Neural progenitor cell (in vitro differentiated cells): Measurements from ENCODE around the gene MYBL2. TPM values are rescaled to one million over a fixed set of nuclear protein-coding genes. Genes with fewer than 3 reads are reported as not detected.
"Not testable (repeated sequence)": the region's sequence is repeated elsewhere in the genome, so short reads cannot be mapped to it uniquely, and the experiment has no call there.

ENCODE experiments used
- DNase-seq: peaks from one replicate; pipeline ENCODE4 v3.0.0-alpha.2; 2016; ENCODE audit warnings: low spot score
- H2AFZ ChIP-seq: fragments of 200-600 bp; sonication (generic); replicated peaks from 2 replicates; pipeline ENCODE4 v1.6.1; 2016; ENCODE audit warnings: antibody characterized with exemption
- H3F3A ChIP-seq: fragments of 200-600 bp; sonication (generic); 2 replicates; pipeline ENCODE4 v1.6.1; 2016; ENCODE audit warnings: antibody characterized with exemption, low read depth
- H3K27ac ChIP-seq: fragments of 200-600 bp; sonication (generic); 2 replicates; pipeline ENCODE4 v1.5.1; 2016; ENCODE audit warnings: mild to moderate bottlenecking
- H3K27me3 ChIP-seq: fragments of 200-600 bp; sonication (generic); 2 replicates; pipeline ENCODE4 v1.6.1; 2016; ENCODE audit warnings: mild to moderate bottlenecking, moderate library complexity
- H3K36me3 ChIP-seq: fragments of 200-600 bp; sonication (generic); 2 replicates; pipeline ENCODE4 v1.5.1; 2016
- H3K4me1 ChIP-seq: fragments of 200-600 bp; sonication (generic); 2 replicates; pipeline ENCODE4 v1.6.1; 2016; ENCODE audit warnings: mixed run types
- H3K4me2 ChIP-seq: fragments of 200-600 bp; sonication (generic); 2 replicates; pipeline ENCODE4 v1.6.1; 2016
- H3K4me3 ChIP-seq: fragments of 200-600 bp; sonication (generic); 2 replicates; pipeline ENCODE4 v1.5.1; 2016
- H3K79me2 ChIP-seq: fragments of 200-600 bp; sonication (generic); 2 replicates; pipeline ENCODE4 v1.6.1; 2016; ENCODE audit warnings: low read depth
- H3K9ac ChIP-seq: fragments of 200-600 bp; sonication (generic); 2 replicates; pipeline ENCODE4 v1.6.1; 2016
- H3K9me3 ChIP-seq: fragments of 200-600 bp; sonication (generic); 2 replicates; pipeline ENCODE4 v1.5.1; 2016; ENCODE audit warnings: low read depth
- H4K20me1 ChIP-seq: fragments of 200-600 bp; sonication (generic); 2 replicates; pipeline ENCODE4 v1.6.1; 2016; ENCODE audit warnings: low read depth
- H3K27ac Mint-ChIP-seq: 3 replicates; pipeline ENCODE4 v1.8.0; 2021; ENCODE audit warnings: mixed read lengths
- H3K27me3 Mint-ChIP-seq: 2 replicates; pipeline ENCODE4 v1.8.0; 2022; ENCODE audit warnings: low read depth, mild to moderate bottlenecking, inconsistent platforms, moderate library complexity, mixed read lengths; ENCODE audit not compliant: insufficient read depth
- H3K36me3 Mint-ChIP-seq: 3 replicates; pipeline ENCODE4 v1.8.0; 2021; ENCODE audit warnings: mixed read lengths
- H3K4me1 Mint-ChIP-seq: 3 replicates; pipeline ENCODE4 v1.8.0; 2021; ENCODE audit warnings: mixed read lengths
- H3K4me3 Mint-ChIP-seq: 3 replicates; pipeline ENCODE4 v1.8.0; 2021; ENCODE audit warnings: mild to moderate bottlenecking, moderate library complexity, mixed read lengths
- H3K9me3 Mint-ChIP-seq: 3 replicates; pipeline ENCODE4 v1.8.0; 2020; ENCODE audit warnings: mixed read lengths
- CTCF ChIP-seq: fragments of 200-600 bp; sonication (generic); IDR thresholded peaks from 2 replicates; pipeline ENCODE4 v1.5.1; 2017; ENCODE audit warnings: antibody characterized with exemption, mild to moderate bottlenecking
- EZH2 ChIP-seq: fragments of 200-600 bp; sonication (generic); IDR thresholded peaks from 2 replicates; pipeline ENCODE4 v1.6.1; 2017; ENCODE audit warnings: antibody characterized with exemption, mild to moderate bottlenecking, moderate library complexity
- EZH2phosphoT487 ChIP-seq: fragments of 200-600 bp; sonication (generic); IDR thresholded peaks from 2 replicates; pipeline ENCODE4 v1.6.1; 2017; ENCODE audit warnings: antibody characterized with exemption
- total RNA-seq: library from RNA; depleted of rRNA; stranded (reverse); fragments of >200 nt; gene quantifications from 2 replicates; pipeline ENCODE4 v1.2.3, GENCODE V29; 2015; ENCODE audit warnings: low replicate concordance

MYBL2 gene
- total RNA-seq, 1 donor from 2014 or later = 28.8 TPM

- no peaks in the 10 kb centered on the region for H3K4me1 ChIP-seq
- no peak overlapping the region for H3K27ac Mint-ChIP-seq
- no peaks in the 10 kb centered on the region for H3K9me3 Mint-ChIP-seq
- H3K27me3 ChIP-seq = no peaks in the 10 kb centered on the region
- no peak overlapping the region for H3K4me3 Mint-ChIP-seq
- H3K27me3 Mint-ChIP-seq = no peaks in the 10 kb centered on the region
- H3K36me3 Mint-ChIP-seq = peaks cover 9% of the 10 kb centered on the region
- no peak for DNase-seq
- no peak overlapping the region for H3K4me3 ChIP-seq
- H3K9me3 ChIP-seq = no peaks in the 10 kb centered on the region
- H4K20me1 ChIP-seq = no peaks in the 10 kb centered on the region
- no peak overlapping the region for H3K27ac ChIP-seq
- peaks cover 3% of the 10 kb centered on the region for H3K36me3 ChIP-seq
- H3F3A ChIP-seq = no peaks in the 10 kb centered on the region
- no peak overlapping the region for H3K4me2 ChIP-seq
- no peak overlapping the region for H2AFZ ChIP-seq
- no peaks in the 10 kb centered on the region for H3K4me1 Mint-ChIP-seq
- H3K79me2 ChIP-seq = no peaks in the 10 kb centered on the region
- no peak overlapping the region for H3K9ac ChIP-seq
- TF ChIP-seq EZH2phosphoT487 (no peak), CTCF (no peak), EZH2 (no peak)
These were observed 24.4 kb upstream of the MYBL2 start for GRCh38 chr20:43642548-43642947.

GRCh38 chr20:43650997-43651525, 15.9 kb upstream of the MYBL2 start:
- Histone ChIP-seq H3K27me3 (no peaks in the 10 kb centered on the region), H4K20me1 (no peaks in the 10 kb centered on the region), H3K4me1 (no peaks in the 10 kb centered on the region), H3K36me3 (no peaks in the 10 kb centered on the region), H3K79me2 (no peaks in the 10 kb centered on the region), H3K4me2 (no peak overlapping the region), H3K27ac (no peak overlapping the region), H3K9me3 (no peaks in the 10 kb centered on the region), H2AFZ (no peak overlapping the region), H3K4me3 (no peak overlapping the region), H3K9ac (no peak overlapping the region), H3F3A (no peaks in the 10 kb centered on the region)
- H3K27ac Mint-ChIP-seq = no peak overlapping the region
- H3K36me3 Mint-ChIP-seq = peaks cover 4% of the 10 kb centered on the region
- H3K9me3 Mint-ChIP-seq = no peaks in the 10 kb centered on the region
- peaks cover 2% of the 10 kb centered on the region for H3K27me3 Mint-ChIP-seq
- H3K4me1 Mint-ChIP-seq = no peaks in the 10 kb centered on the region
- no peak for DNase-seq
- H3K4me3 Mint-ChIP-seq = no peak overlapping the region
- no peak for TF ChIP-seq EZH2
- TF ChIP-seq CTCF = no peak
- no peak for TF ChIP-seq EZH2phosphoT487

- H3K4me2 ChIP-seq, H3F3A ChIP-seq, H3K4me1 ChIP-seq, H3K27ac ChIP-seq, H3K4me3 ChIP-seq, H3K9ac ChIP-seq, H4K20me1 ChIP-seq, H3K4me1 Mint-ChIP-seq, H3K4me3 Mint-ChIP-seq, H3K36me3 ChIP-seq, H3K27me3 Mint-ChIP-seq, H3K27me3 ChIP-seq, H3K79me2 ChIP-seq, H3K9me3 ChIP-seq, H2AFZ ChIP-seq, H3K27ac Mint-ChIP-seq, DNase-seq, H3K36me3 Mint-ChIP-seq, H3K9me3 Mint-ChIP-seq: not testable (repeated sequence)
These were observed 15.2 kb upstream of the MYBL2 start for GRCh38 chr20:43651650-43652184.

GRCh38 chr20:43653966-43654365, 12.9 kb upstream of the MYBL2 start:
- H3K4me3 ChIP-seq = no peak overlapping the region
- Mint-ChIP-seq H3K27me3 (peaks cover 8% of the 10 kb centered on the region), H3K36me3 (no peaks in the 10 kb centered on the region), H3K4me1 (peaks cover 10% of the 10 kb centered on the region), H3K27ac (no peak overlapping the region), H3K4me3 (no peak overlapping the region), H3K9me3 (no peaks in the 10 kb centered on the region)
- no peak for TF ChIP-seq EZH2
- no peak for TF ChIP-seq CTCF
- no peak for TF ChIP-seq EZH2phosphoT487
- H2AFZ ChIP-seq = no peak overlapping the region
- no peak overlapping the region for H3K27ac ChIP-seq
- no peaks in the 10 kb centered on the region for H3K36me3 ChIP-seq
- no peaks in the 10 kb centered on the region for H3F3A ChIP-seq
- no peak overlapping the region for H3K9ac ChIP-seq
- H3K27me3 ChIP-seq = no peaks in the 10 kb centered on the region
- no peaks in the 10 kb centered on the region for H3K4me1 ChIP-seq
- H3K79me2 ChIP-seq = no peaks in the 10 kb centered on the region
- no peak for DNase-seq
- H3K9me3 ChIP-seq = no peaks in the 10 kb centered on the region
- H3K4me2 ChIP-seq = no peak overlapping the region
- H4K20me1 ChIP-seq = no peaks in the 10 kb centered on the region

GRCh38 chr20:43655176-43655575, 11.7 kb upstream of the MYBL2 start:
- H3K4me3 ChIP-seq, H3K9ac ChIP-seq, H4K20me1 ChIP-seq, H3K4me2 ChIP-seq, H3K4me3 Mint-ChIP-seq, H3K4me1 Mint-ChIP-seq, H2AFZ ChIP-seq, H3K27ac ChIP-seq, H3K27ac Mint-ChIP-seq, DNase-seq, H3K79me2 ChIP-seq, H3K4me1 ChIP-seq, H3K36me3 ChIP-seq, H3K36me3 Mint-ChIP-seq, H3F3A ChIP-seq, H3K27me3 ChIP-seq, H3K27me3 Mint-ChIP-seq, H3K9me3 ChIP-seq, H3K9me3 Mint-ChIP-seq: not testable (repeated sequence)
